ENCODE measurements around the gene TSEN54.

TSEN54 gene

GRCh38 chr17:75488693-75489510 is 27.4 kb upstream of the TSEN54 start:
- DNase-seq (ENCODE audit: low read depth), result no peak

- no peak for DNase-seq (ENCODE audit: low read depth)
Observed at GRCh38 chr17:75489511-75489955, 26.8 kb upstream of the TSEN54 start.

GRCh38 chr17:75490173-75490743 is 26.1 kb upstream of the TSEN54 start:
- no peak for DNase-seq (ENCODE audit: low read depth)

GRCh38 chr17:75490953-75491649 is 25.2 kb upstream of the TSEN54 start:
- no peak for DNase-seq (ENCODE audit: low read depth)

- no peak for DNase-seq (ENCODE audit: low read depth)
Observed at GRCh38 chr17:75491680-75492079, 24.6 kb upstream of the TSEN54 start.

GRCh38 chr17:75492555-75493168 is 23.7 kb upstream of the TSEN54 start:
- no peak for DNase-seq (ENCODE audit: low read depth)

- no peak for DNase-seq (ENCODE audit: low read depth)
Observed at GRCh38 chr17:75493476-75494129, 22.7 kb upstream of the TSEN54 start.

GRCh38 chr17:75494326-75494877 is 21.9 kb upstream of the TSEN54 start:
- DNase-seq (ENCODE audit: low read depth), result no peak

GRCh38 chr17:75496005-75496404 is 20.3 kb upstream of the TSEN54 start:
- DNase-seq (ENCODE audit: low read depth), result no peak

GRCh38 chr17:75498039-75498725 is 18.1 kb upstream of the TSEN54 start:
- no peak for DNase-seq (ENCODE audit: low read depth)

- DNase-seq (ENCODE audit: low read depth), result no peak
Observed at GRCh38 chr17:75498726-75499213, 17.6 kb upstream of the TSEN54 start.

GRCh38 chr17:75499313-75500022 is 16.9 kb upstream of the TSEN54 start:
- DNase-seq (ENCODE audit: low read depth), result no peak

GRCh38 chr17:75500419-75501216 is 15.7 kb upstream of the TSEN54 start:
- DNase-seq (ENCODE audit: low read depth), result no peak

GRCh38 chr17:75501378-75502071 is 14.8 kb upstream of the TSEN54 start:
- DNase-seq (ENCODE audit: low read depth), result no peak

- no peak for DNase-seq (ENCODE audit: low read depth)
Observed at GRCh38 chr17:75502072-75502720, 14.1 kb upstream of the TSEN54 start.

GRCh38 chr17:75502721-75503329 is 13.5 kb upstream of the TSEN54 start:
- DNase-seq (ENCODE audit: low read depth), result no peak

GRCh38 chr17:75503337-75503950 is 12.9 kb upstream of the TSEN54 start:
- DNase-seq (ENCODE audit: low read depth), result no peak

Measured in activated T-cell treated with anti-CD3 and anti-CD28 coated beads for 1 hour (primary cell).